Activated naive CD4-positive, alpha-beta T cell treated with anti-CD3 and anti-CD28 coated beads for 36 hours (primary cell): Measurements from ENCODE around the gene MTMR1. TPM values are rescaled to one million over a fixed set of nuclear protein-coding genes. Genes with fewer than 3 reads are reported as not detected.

Experiments
- CTCF ChIA-PET: fragments of 350-600 bp; sonication (Branson Sonifier 250); formaldehyde crosslinking; loops from one replicate; lab custom pipeline; 2021; ENCODE audit warnings: antibody characterized with exemption; lab: Charles Lee
- DNase-seq: peaks from one replicate; pipeline ENCODE4 v3.0.0-alpha.2; 2020
- H3K27ac Mint-ChIP-seq: one replicate; pipeline ENCODE4 v1.8.0; 2021; ENCODE audit warnings: mild to moderate bottlenecking, mixed read lengths
- H3K27me3 Mint-ChIP-seq: one replicate; pipeline ENCODE4 v1.8.0; 2021; ENCODE audit warnings: low read depth, mixed read lengths
- H3K36me3 Mint-ChIP-seq: one replicate; pipeline ENCODE4 v1.8.0; 2021; ENCODE audit warnings: low read depth, mixed read lengths
- H3K4me1 Mint-ChIP-seq: one replicate; pipeline ENCODE4 v1.8.0; 2021; ENCODE audit warnings: low read depth, mixed read lengths
- H3K4me3 Mint-ChIP-seq: one replicate; pipeline ENCODE4 v1.8.0; 2021; ENCODE audit warnings: mild to moderate bottlenecking, moderate library complexity, mixed read lengths
- H3K9me3 Mint-ChIP-seq: one replicate; pipeline ENCODE4 v1.8.0; 2021; ENCODE audit warnings: mixed read lengths
- intact Hi-C: fragments of 100-400 bp; cut with micrococcal nuclease; formaldehyde crosslinking; loops from one replicate; pipeline ENCODE4 v1.15.1; 2023
- total RNA-seq, 2 experiments: library from RNA; stranded (reverse); gene quantifications; one replicate each; pipeline ENCODE4 v1.2.3, GENCODE V29; 2021

MTMR1 gene
- total RNA-seq, 2 experiments from 2014 or later = 63.6 to 65.7 TPM

- Mint-ChIP-seq H3K4me1 (peaks cover 32% of the 10 kb centered on the region), H3K4me3 (no peak overlapping the region), H3K27ac (no peak overlapping the region), H3K27me3 (no peaks in the 10 kb centered on the region), H3K36me3 (peaks cover 43% of the 10 kb centered on the region), H3K9me3 (no peaks in the 10 kb centered on the region)
- CTCF ChIA-PET = interaction anchor here (1.3 kb wide), 1 partner anchor 48 kb away, joined by 4 read pairs; no protein-coding TSS in a partner anchor
- peak; percentile 67 for DNase-seq
- intact Hi-C loops = no loop called here
Observed at GRCh38 chrX:150731795-150732194, 38.6 kb downstream of the MTMR1 start.

- DNase-seq = no peak
- no peaks in the 10 kb centered on the region for H3K9me3 Mint-ChIP-seq
- no peaks in the 10 kb centered on the region for H3K27me3 Mint-ChIP-seq
- H3K4me1 Mint-ChIP-seq = peaks cover 30% of the 10 kb centered on the region
- H3K27ac Mint-ChIP-seq = no peak overlapping the region
- intact Hi-C loops = no loop called here
- H3K36me3 Mint-ChIP-seq = peaks cover 53% of the 10 kb centered on the region
- H3K4me3 Mint-ChIP-seq = no peak overlapping the region
- CTCF ChIA-PET = no interaction called here
Observed at GRCh38 chrX:150736475-150736874, 43.3 kb downstream of the MTMR1 start.

- no peaks in the 10 kb centered on the region for H3K4me1 Mint-ChIP-seq
- H3K27me3 Mint-ChIP-seq = no peaks in the 10 kb centered on the region
- H3K9me3 Mint-ChIP-seq = no peaks in the 10 kb centered on the region
- CTCF ChIA-PET = interaction anchor here (0.6 kb wide), 1 partner anchor 384 kb away, joined by 4 read pairs; no protein-coding TSS in a partner anchor
- H3K4me3 Mint-ChIP-seq = no peak overlapping the region
- intact Hi-C loops = no loop called here
- DNase-seq = no peak
- no peak overlapping the region for H3K27ac Mint-ChIP-seq
- peaks cover 11% of the 10 kb centered on the region for H3K36me3 Mint-ChIP-seq
Observed at GRCh38 chrX:150752124-150752523, 58.9 kb downstream of the MTMR1 start.

- CTCF ChIA-PET = no interaction called here
- Mint-ChIP-seq H3K36me3 (peaks cover 13% of the 10 kb centered on the region), H3K4me3 (no peak overlapping the region)
Observed at GRCh38 chrX:150753357-150753756, 60.2 kb downstream of the MTMR1 start.

GRCh38 chrX:150753968-150754367, 60.8 kb downstream of the MTMR1 start:
- H3K27ac Mint-ChIP-seq = no peak overlapping the region
- no peaks in the 10 kb centered on the region for H3K9me3 Mint-ChIP-seq
- H3K36me3 Mint-ChIP-seq = peaks cover 10% of the 10 kb centered on the region
- H3K27me3 Mint-ChIP-seq = no peaks in the 10 kb centered on the region
- CTCF ChIA-PET = no interaction called here
- no peaks in the 10 kb centered on the region for H3K4me1 Mint-ChIP-seq
- no peak overlapping the region for H3K4me3 Mint-ChIP-seq
- no peak for DNase-seq
- intact Hi-C loops = no loop called here

More at GRCh38 chrX:150753357-150753756, 60.2 kb downstream of the MTMR1 start:
- no peaks in the 10 kb centered on the region for H3K27me3 Mint-ChIP-seq
- DNase-seq = no peak
- H3K9me3 Mint-ChIP-seq = no peaks in the 10 kb centered on the region
- H3K4me1 Mint-ChIP-seq = no peaks in the 10 kb centered on the region
- H3K27ac Mint-ChIP-seq = no peak overlapping the region
- intact Hi-C loops = no loop called here

- H3K27ac Mint-ChIP-seq = no peak overlapping the region
- no peak overlapping the region for H3K4me3 Mint-ChIP-seq
- no peak for DNase-seq
- H3K4me1 Mint-ChIP-seq = no peaks in the 10 kb centered on the region
- no peaks in the 10 kb centered on the region for H3K27me3 Mint-ChIP-seq
- peaks cover 6% of the 10 kb centered on the region for H3K36me3 Mint-ChIP-seq
- H3K9me3 Mint-ChIP-seq = no peaks in the 10 kb centered on the region
- intact Hi-C loops = no loop called here
- CTCF ChIA-PET = no interaction called here
Observed at GRCh38 chrX:150757371-150757770, 64.2 kb downstream of the MTMR1 start.

- no peak overlapping the region for H3K27ac Mint-ChIP-seq
- H3K4me3 Mint-ChIP-seq = no peak overlapping the region
- intact Hi-C loops = no loop called here
- H3K27me3 Mint-ChIP-seq = no peaks in the 10 kb centered on the region
- H3K4me1 Mint-ChIP-seq = no peaks in the 10 kb centered on the region
- CTCF ChIA-PET = no interaction called here
- no peaks in the 10 kb centered on the region for H3K9me3 Mint-ChIP-seq
- H3K36me3 Mint-ChIP-seq = peaks cover 2% of the 10 kb centered on the region
- no peak for DNase-seq
Observed at GRCh38 chrX:150759568-150760416, 66.6 kb downstream of the MTMR1 start.

GRCh38 chrX:150761176-150761818, 68.1 kb downstream of the MTMR1 start:
- Mint-ChIP-seq H3K27ac (no peak overlapping the region), H3K9me3 (no peaks in the 10 kb centered on the region), H3K36me3 (peaks cover 2% of the 10 kb centered on the region), H3K4me3 (no peak overlapping the region), H3K4me1 (no peaks in the 10 kb centered on the region), H3K27me3 (no peaks in the 10 kb centered on the region)
- no peak for DNase-seq
- intact Hi-C loops = no loop called here
- CTCF ChIA-PET = interaction anchor here (1.4 kb wide), 1 partner anchor 11 kb away, joined by 5 read pairs; no protein-coding TSS in a partner anchor

GRCh38 chrX:150761819-150762216, 68.6 kb downstream of the MTMR1 start:
- H3K4me1 Mint-ChIP-seq = no peaks in the 10 kb centered on the region
- H3K9me3 Mint-ChIP-seq = no peaks in the 10 kb centered on the region
- no peaks in the 10 kb centered on the region for H3K27me3 Mint-ChIP-seq
- no peak overlapping the region for H3K27ac Mint-ChIP-seq
- CTCF ChIA-PET = interaction anchor here (1.4 kb wide), 1 partner anchor 10 kb away, joined by 5 read pairs; no protein-coding TSS in a partner anchor
- no peak for DNase-seq
- no peak overlapping the region for H3K4me3 Mint-ChIP-seq
- intact Hi-C loops = no loop called here
- H3K36me3 Mint-ChIP-seq = peaks cover 2% of the 10 kb centered on the region

- Mint-ChIP-seq H3K27ac (no peak overlapping the region), H3K27me3 (no peaks in the 10 kb centered on the region), H3K4me1 (no peaks in the 10 kb centered on the region), H3K9me3 (no peaks in the 10 kb centered on the region), H3K4me3 (no peak overlapping the region), H3K36me3 (peaks cover 2% of the 10 kb centered on the region)
- intact Hi-C loops = no loop called here
- CTCF ChIA-PET = interaction anchor here (0.6 to 1.4 kb wide), 2 partner anchors 10 to 17 kb away, joined by 3 to 5 read pairs; no protein-coding TSS in a partner anchor
- no peak for DNase-seq
Observed at GRCh38 chrX:150762258-150763165, 69.3 kb downstream of the MTMR1 start.

- no peak overlapping the region for H3K27ac Mint-ChIP-seq
- H3K9me3 Mint-ChIP-seq = no peaks in the 10 kb centered on the region
- intact Hi-C loops = no loop called here
- no peaks in the 10 kb centered on the region for H3K27me3 Mint-ChIP-seq
- peaks cover 6% of the 10 kb centered on the region for H3K4me1 Mint-ChIP-seq
- CTCF ChIA-PET = no interaction called here
- no peak for DNase-seq
- no peak overlapping the region for H3K4me3 Mint-ChIP-seq
- H3K36me3 Mint-ChIP-seq = no peaks in the 10 kb centered on the region
Observed at GRCh38 chrX:150763303-150763797, 70.2 kb downstream of the MTMR1 start.

- H3K4me1 Mint-ChIP-seq = peaks cover 6% of the 10 kb centered on the region
- H3K36me3 Mint-ChIP-seq = no peaks in the 10 kb centered on the region
- H3K27me3 Mint-ChIP-seq = no peaks in the 10 kb centered on the region
- CTCF ChIA-PET = no interaction called here
- no peak overlapping the region for H3K27ac Mint-ChIP-seq
- H3K9me3 Mint-ChIP-seq = no peaks in the 10 kb centered on the region
- no peak for DNase-seq
- intact Hi-C loops = no loop called here
- H3K4me3 Mint-ChIP-seq = no peak overlapping the region
Observed at GRCh38 chrX:150763810-150764209, 70.6 kb downstream of the MTMR1 start.
